Activated naive CD8-positive, alpha-beta T cell (primary cell): ENCODE measurements around the gene SARS2.
A peak's percentile ranks its signal among the peaks of the same experiment; 100 is the strongest.
"Not testable (repeated sequence)": the region's sequence is repeated elsewhere in the genome, so short reads cannot be mapped to it uniquely, and the experiment has no call there.

Experiments used
- H3K27ac Mint-ChIP-seq: one replicate; pipeline ENCODE4 v1.8.0; 2021; ENCODE audit warnings: mixed read lengths
- H3K27me3 Mint-ChIP-seq: one replicate; pipeline ENCODE4 v1.8.0; 2021; ENCODE audit warnings: mixed read lengths
- H3K36me3 Mint-ChIP-seq: one replicate; pipeline ENCODE4 v1.8.0; 2021; ENCODE audit warnings: mixed read lengths
- H3K4me1 Mint-ChIP-seq: one replicate; pipeline ENCODE4 v1.8.0; 2021; ENCODE audit warnings: low read depth, mixed read lengths
- H3K4me3 Mint-ChIP-seq: one replicate; pipeline ENCODE4 v1.8.0; 2021; ENCODE audit warnings: mild to moderate bottlenecking, mixed read lengths
- H3K9me3 Mint-ChIP-seq: one replicate; pipeline ENCODE4 v1.8.0; 2021; ENCODE audit warnings: low read depth, mixed read lengths

The SARS2 gene

DNA sequence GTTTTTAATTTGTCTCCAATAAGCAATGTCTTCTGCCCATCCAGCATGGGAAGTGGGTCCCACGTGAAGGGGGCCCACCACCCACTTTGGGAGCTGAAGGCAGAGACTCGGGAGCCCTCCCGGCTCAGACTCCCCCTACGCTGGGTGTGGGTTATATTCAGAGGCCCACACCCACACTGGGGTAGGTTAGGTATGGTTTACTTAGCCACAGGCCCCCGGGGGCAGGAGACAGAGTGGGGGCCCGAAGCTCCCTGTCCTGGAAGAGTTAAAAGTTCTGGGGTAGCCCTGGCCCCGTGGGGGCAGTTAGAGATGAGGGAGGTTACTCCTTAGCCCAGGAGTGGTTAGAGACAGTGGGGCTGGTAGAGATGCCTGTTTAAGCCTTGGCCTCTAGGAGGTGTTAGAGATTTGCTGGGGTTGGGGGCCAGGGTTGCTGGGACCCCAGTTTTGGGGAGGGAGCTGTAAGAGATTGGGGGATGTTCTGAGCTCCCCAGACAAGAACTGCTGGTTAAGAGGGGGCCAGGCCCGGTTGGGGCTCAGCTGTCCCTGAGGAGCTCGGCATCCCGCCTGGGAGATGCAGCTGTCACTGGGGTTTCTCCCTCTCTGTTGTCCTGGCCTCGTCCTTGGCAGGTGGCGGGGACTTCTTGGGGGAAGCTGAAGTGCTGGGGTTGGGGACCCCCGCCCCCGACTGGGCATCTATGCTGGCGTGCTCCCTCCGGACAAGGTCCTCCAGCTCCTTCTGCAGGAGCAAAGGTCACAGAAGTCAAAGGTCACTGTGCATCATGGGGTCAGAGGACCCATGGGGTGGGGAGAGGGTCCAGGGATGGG lies 51.8 kb downstream of the SARS2 start:
- Mint-ChIP-seq H3K4me1 (peaks cover 26% of the 10 kb centered on the region), H3K4me3 (peak overlapping the region; percentile 92), H3K9me3 (no peaks in the 10 kb centered on the region), H3K27me3 (no peaks in the 10 kb centered on the region), H3K27ac (peak overlapping the region; percentile 96), H3K36me3 (no peaks in the 10 kb centered on the region)

- peak within 1 kb of the TSS; percentile 92 for H3K4me3 Mint-ChIP-seq
- H3K9me3 Mint-ChIP-seq: no peaks in the 10 kb centered on the region
- H3K36me3 Mint-ChIP-seq: peaks cover 4% of the 10 kb centered on the region
- peak within 1 kb of the TSS; percentile 96 for H3K27ac Mint-ChIP-seq
- peaks cover 29% of the 10 kb centered on the region for H3K4me1 Mint-ChIP-seq
- H3K27me3 Mint-ChIP-seq: no peaks in the 10 kb centered on the region
Observed at GRCh38 chr19:38877781-38878574, 52.6 kb downstream of the SARS2 start, which contains the start of gene RINL. Gene RINL (minus strand): TSS chr19:38878275. CDS start chr19:38876742, 1,533 bp downstream.

DNA sequence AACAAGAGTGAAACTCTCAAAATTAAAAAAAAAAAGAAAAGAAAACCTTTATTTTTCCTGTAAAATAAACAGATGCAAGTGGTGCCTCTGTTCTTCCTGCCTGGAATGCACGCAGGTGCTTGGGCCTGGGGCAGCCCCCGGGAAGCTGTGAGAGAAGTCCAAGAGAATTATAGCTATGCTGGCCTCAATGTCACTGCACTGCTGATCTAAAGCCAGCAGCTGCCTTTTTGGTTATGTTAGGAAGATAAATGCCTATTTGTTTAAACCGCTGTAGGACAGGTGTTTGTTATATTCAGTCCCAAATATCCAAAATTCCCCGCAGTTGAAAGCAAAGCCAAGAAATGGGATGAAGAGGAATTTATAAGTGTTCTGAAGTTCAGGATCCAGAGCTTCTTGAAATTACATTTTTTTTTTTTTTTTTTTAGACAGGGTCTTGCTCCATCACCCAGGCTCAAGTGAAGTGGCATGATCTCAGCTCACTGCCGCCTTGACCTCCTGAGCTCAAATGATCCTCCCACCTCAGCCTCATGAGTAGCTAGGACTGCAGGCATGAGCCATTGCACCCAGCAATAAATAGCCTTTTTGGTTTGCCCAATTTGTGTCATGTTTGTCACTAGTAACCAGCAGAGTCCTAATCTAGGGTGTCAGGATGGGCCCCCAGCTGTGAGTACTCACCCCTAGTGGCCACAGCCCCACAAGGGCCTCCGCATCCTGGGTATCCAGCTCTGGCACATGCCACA lies 54.7 kb downstream of the SARS2 start:
- Mint-ChIP-seq H3K27ac (peak overlapping the region; percentile 55), H3K36me3 (peaks cover 4% of the 10 kb centered on the region), H3K9me3 (no peaks in the 10 kb centered on the region), H3K4me1 (peaks cover 35% of the 10 kb centered on the region), H3K27me3 (no peaks in the 10 kb centered on the region), H3K4me3 (peak overlapping the region; percentile 43)

DNA sequence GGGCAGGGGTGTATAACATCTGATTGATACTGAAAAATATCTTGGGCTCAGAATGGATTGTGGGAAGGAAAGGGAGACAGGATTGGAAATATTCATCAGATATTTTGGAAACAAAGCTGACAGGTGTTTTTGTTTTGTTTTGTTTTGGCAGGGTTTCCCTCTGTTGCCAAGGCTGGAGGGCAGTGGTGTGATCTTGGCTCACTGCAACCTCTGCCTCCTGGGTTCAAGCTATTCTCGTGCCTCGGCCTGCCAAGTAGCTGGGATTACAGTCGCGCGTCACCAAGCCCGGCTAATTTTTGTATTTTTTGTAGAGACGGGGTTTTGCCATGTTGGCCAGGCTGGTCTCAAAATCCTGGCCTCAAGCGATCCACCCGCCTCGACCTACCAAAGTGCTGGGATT lies 57.2 kb downstream of the SARS2 start:
- Mint-ChIP-seq H3K4me1 (peaks cover 44% of the 10 kb centered on the region), H3K27ac (peak overlapping the region; percentile 62)
- H3K36me3 Mint-ChIP-seq, H3K27me3 Mint-ChIP-seq, H3K4me3 Mint-ChIP-seq, H3K9me3 Mint-ChIP-seq: not testable (repeated sequence)

GRCh38 chr19:38870612-38871011 lies 60.0 kb downstream of the SARS2 start:
- H3K4me1 Mint-ChIP-seq: peaks cover 44% of the 10 kb centered on the region
- no peaks in the 10 kb centered on the region for H3K9me3 Mint-ChIP-seq
- peaks cover 4% of the 10 kb centered on the region for H3K36me3 Mint-ChIP-seq
- peak overlapping the region; percentile 92 for H3K4me3 Mint-ChIP-seq
- peak overlapping the region; percentile 92 for H3K27ac Mint-ChIP-seq
- H3K27me3 Mint-ChIP-seq: no peaks in the 10 kb centered on the region

GRCh38 chr19:38869836-38870607 lies 60.5 kb downstream of the SARS2 start:
- H3K9me3 Mint-ChIP-seq: no peaks in the 10 kb centered on the region
- peak overlapping the region; percentile 92 for H3K4me3 Mint-ChIP-seq
- peaks cover 49% of the 10 kb centered on the region for H3K4me1 Mint-ChIP-seq
- H3K36me3 Mint-ChIP-seq: peaks cover 7% of the 10 kb centered on the region
- H3K27ac Mint-ChIP-seq: peak overlapping the region; percentile 92
- H3K27me3 Mint-ChIP-seq: no peaks in the 10 kb centered on the region

DNA sequence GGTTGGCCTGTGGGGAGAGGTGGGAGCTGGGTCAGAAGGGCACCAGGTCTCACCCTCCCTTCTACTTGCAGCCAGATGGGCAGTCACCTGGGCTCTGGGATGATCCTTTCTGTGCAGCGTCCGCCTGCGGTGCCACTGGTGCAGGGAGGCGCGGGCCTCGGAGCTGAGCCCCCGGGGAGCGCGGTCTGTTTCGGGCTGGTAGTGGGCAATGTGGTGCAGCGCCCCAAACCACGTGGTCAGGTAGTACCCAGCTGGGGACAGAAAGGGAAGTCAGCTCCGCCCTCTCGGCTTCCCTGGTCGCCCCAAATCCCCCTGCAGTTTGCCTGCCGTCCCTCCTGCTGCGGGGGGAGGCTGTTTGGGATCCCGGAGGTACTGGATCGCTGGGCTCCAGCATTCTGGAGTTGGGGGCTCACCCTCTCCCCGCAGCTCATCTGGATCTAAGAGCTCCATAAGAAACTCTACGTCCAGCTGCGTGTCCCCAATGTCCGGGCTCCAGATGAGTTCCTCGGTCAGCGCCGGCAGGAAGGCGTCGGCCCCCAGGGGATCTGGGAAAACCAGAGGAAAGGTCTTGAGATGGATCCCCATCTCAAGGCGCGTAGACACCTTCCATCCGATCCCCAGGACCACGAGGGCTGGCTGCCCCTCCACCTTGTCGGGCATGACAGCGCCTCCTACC lies 61.3 kb downstream of the SARS2 start:
- peak overlapping the region; percentile 92 for H3K27ac Mint-ChIP-seq
- peaks cover 57% of the 10 kb centered on the region for H3K4me1 Mint-ChIP-seq
- H3K27me3 Mint-ChIP-seq: no peaks in the 10 kb centered on the region
- H3K9me3 Mint-ChIP-seq: no peaks in the 10 kb centered on the region
- peaks cover 7% of the 10 kb centered on the region for H3K36me3 Mint-ChIP-seq
- H3K4me3 Mint-ChIP-seq: peak overlapping the region; percentile 92

DNA sequence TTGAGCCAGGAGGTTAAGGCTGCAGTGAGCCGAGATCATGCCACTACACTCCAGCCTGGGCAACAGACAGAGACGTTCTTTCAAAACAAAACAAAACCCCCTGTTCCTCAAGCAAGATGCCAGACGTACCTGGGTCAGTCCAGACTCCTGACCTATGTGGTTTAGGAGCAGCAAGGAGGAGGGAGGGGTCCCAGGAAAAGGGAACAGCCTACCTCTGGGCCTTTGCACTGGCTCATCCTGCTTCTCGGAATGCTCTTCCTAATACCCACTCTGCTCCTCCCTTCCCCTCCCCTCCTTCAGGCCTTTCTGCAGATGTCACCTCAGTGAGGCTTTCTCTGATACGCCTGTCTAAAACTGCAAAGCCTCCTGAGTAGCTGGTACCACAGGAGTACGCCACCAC lies 62.0 kb downstream of the SARS2 start:
- peak overlapping the region; percentile 92 for H3K4me3 Mint-ChIP-seq
- peaks cover 7% of the 10 kb centered on the region for H3K36me3 Mint-ChIP-seq
- H3K4me1 Mint-ChIP-seq: peaks cover 58% of the 10 kb centered on the region
- no peaks in the 10 kb centered on the region for H3K9me3 Mint-ChIP-seq
- H3K27me3 Mint-ChIP-seq: no peaks in the 10 kb centered on the region
- H3K27ac Mint-ChIP-seq: peak overlapping the region; percentile 92

- peaks cover 3% of the 10 kb centered on the region for H3K36me3 Mint-ChIP-seq
- H3K27me3 Mint-ChIP-seq: no peaks in the 10 kb centered on the region
- peaks cover 58% of the 10 kb centered on the region for H3K4me1 Mint-ChIP-seq
- H3K4me3 Mint-ChIP-seq: no peak overlapping the region
- H3K9me3 Mint-ChIP-seq: no peaks in the 10 kb centered on the region
- H3K27ac Mint-ChIP-seq: peak overlapping the region; percentile 28
Observed at GRCh38 chr19:38867171-38867780, 63.3 kb downstream of the SARS2 start.
